ENCODE measurements around the gene MICALL2. TPM values are rescaled to one million over a fixed set of nuclear protein-coding genes. Genes with fewer than 3 reads are reported as not detected.

MICALL2 gene
- 28.9 and 34.0 TPM in 2 replicates for total RNA-seq

DNA sequence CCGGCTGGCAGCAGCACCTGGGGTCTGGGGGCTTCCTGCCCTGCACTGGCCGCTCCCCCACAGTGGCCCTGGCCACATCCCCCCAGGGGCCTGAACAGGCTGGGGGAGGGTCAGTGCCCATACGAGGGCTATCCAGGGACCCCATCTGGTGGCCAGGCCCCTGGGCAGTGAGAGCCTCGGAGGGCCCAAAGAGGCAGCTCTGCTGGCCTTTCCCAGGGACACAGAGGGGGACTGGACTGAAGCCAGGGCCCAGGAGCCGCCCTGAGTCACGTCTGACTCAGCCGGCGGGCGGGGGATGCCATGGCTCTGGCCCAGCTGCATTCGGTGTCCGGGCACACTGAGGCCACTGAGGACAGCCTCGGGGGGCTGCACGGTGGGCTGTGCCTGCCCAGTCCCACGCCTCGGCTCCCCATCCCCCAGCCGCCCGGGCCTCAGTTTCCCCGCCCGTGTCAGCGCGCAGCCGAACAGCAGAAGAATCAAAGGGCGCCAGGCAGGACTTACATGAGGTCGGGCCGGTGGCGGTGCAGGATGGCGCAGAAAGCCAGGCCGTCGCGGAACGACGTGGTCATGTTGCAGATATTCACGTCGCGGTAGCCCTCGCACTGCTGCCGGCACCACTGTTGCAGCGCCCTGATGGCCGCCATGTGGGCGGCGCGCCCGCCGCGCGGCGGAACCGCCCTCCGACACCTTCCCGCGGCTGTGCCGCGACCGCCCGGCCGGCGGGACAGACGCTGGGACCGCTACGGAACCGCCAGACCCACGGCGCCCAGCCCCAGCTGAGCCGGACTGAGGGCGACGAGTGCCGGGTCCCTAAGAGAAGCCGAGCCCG is at the start of gene MICALL2:
Gene MICALL2 (minus strand): TSS at position 788 of the 829 bp plus-strand sequence. CDS start 144 bp downstream, at position 644.

DNA sequence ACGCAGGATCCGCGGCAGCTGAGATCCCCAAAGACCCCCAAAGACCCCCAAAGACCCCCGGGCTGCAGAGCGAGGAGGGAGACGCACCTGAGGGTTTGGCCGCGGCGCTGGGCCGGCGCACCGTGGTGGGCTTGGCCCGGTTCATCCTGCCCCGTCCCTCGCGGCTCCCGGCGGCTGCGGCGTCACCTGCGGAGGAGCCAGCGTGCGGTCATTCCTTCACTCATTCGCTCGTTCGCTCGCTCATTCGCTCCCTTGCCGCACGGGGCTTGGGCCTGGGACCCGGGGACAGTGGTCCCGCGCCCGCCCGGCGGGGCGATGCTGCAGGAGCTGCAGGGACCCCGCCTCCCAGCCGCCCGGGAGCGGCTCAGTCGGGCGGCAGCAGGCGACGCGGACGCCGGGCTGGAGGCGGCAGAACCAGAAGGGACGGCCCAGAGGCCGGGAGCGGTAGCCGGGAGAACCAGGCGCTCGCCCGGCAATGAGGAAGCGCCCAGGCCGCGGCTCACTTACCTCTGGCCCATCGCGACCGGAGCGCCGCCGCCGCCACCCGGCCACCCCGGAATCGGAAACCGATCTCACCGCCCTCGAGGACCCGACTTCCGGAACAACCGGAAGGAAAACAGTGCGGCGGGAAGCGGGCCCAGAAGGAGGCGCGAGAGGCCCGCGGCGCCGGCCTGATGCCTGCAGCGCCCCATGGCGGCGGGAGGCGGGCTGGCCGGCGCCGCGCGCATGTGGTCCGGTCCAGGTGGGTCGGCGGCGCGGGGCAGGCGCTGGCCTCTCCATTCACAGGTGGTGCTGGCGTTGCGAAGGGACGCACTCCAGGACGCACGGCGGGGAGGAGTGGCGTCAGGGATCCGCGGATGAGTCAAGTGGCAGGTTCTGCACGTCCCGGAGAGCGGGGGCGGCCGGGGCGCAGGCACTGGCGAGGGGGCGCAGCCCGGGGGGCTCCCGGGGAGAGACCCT is 44.8 kb upstream of the MICALL2 start, which contains the start of gene INTS1:
Gene INTS1 (minus strand): TSS at position 574 of the 960 bp plus-strand sequence. CDS start 429 bp downstream, at position 145.

Other genes starting within 250 kb of the MICALL2 start
- not detected in 2 replicates for gene UNCX, start 226.6 kb downstream of the MICALL2 start, total RNA-seq
- gene INTS1, start 44.9 kb upstream of the MICALL2 start, total RNA-seq = 74.8 and 92.8 TPM in 2 replicates
- 20.7 and 31.4 TPM in 2 replicates for gene MAFK, start 71.2 kb upstream of the MICALL2 start, total RNA-seq
- gene TMEM184A, start 96.7 kb upstream of the MICALL2 start, total RNA-seq = 0.10 and 0.33 TPM in 2 replicates
- 20.3 and 33.7 TPM in 2 replicates for gene PSMG3, start 110.6 kb upstream of the MICALL2 start, total RNA-seq
- 0.65 and 1.1 TPM in 2 replicates for gene ELFN1, start 210.8 kb upstream of the MICALL2 start, total RNA-seq

Measured in vein endothelial cell (primary cell).